Limb (tissue), 2 donors: Measurements from ENCODE around the gene ATXN7.

Source experiments
- DNase-seq, 2 donors: peaks; one replicate each; pipeline ENCODE4 v3.0.0-alpha.2; 2016; ENCODE audit errors: extremely low spot score in 2 of 2

Gene ATXN7

GRCh38 chr3:64048631-64049061 is 185.0 kb downstream of the ATXN7 start:
- no peak for DNase-seq

DNA sequence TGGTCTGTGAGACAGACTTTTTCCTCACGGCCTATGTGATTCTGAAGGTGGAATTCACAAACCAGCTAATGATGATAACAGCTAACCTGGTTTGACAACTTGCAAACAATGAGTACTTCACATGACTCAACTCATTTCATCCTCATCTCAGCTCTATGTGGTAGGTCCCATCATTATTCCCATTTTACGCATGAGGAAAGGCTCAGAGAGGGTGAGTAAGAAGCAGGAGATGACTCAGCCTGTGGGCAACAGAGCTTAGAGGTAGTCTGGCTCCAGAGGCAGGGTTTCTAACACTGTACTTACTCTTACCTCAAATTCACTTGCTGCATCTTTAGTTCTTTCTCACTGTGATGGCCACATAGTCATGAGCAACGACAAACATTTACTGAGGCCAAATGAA is 185.5 kb downstream of the ATXN7 start:
- no peak for DNase-seq

DNA sequence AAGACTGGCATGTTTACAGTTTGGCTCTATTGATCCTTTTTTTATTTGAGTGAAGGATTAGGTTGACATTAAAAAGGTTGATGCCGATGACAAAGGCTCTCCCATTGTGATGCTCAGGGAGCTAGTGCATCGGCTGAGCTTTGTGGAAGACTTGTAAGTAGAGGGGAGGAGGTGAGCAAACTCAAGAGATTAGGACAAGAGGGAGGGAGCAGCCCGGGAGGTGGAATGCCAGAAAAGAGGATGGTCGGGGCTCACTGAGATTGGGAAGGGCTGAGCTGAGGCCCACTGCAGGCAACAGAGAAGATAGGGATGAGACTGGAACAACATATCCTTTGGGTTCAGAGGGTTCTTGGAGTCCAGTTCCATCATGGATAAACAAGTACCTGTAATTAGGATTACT is 186.2 kb downstream of the ATXN7 start:
- no peak for DNase-seq
